ENCODE data around the gene HMG20B.

The HMG20B gene

DNA sequence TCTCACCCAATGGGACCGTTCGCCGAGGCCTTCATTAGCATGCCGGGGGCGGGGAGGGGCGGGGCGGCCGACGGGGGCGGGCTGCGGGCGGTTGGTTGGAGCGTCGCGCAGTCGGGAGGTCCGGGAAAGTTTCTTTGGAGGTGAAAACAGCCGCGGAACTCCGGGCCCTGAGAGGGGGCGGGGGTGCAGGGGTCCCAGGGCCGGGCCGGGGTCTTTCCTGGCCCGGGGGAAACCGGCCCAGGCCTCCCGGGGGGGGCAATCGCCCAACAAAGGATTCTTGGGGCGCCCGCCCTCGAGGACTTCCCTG lies at the start of gene HMG20B:
TSS of gene HMG20B (plus strand) at position 90 of the 307 bp plus-strand sequence. CDS start 366 bp downstream, outside the sequence.
- H3K36me3 ChIP-seq (replicated peaks; ENCODE audit: low read depth, low read length) = peaks cover 11% of the 10 kb centered on the region
- peaks cover 8% of the 10 kb centered on the region; the same call in 1 of the 2 replicates for H3K79me2 ChIP-seq (ENCODE audit: low read length)
- no peaks in the 10 kb centered on the region for H3K9me3 ChIP-seq (ENCODE audit: insufficient read depth, low read length)
- no peak within 1 kb of the TSS for H3K27ac ChIP-seq (ENCODE audit: low read length)
- peak within 1 kb of the TSS; percentile 98 for H2AFZ ChIP-seq (ENCODE audit: low read depth, low read length)
- H3K4me1 ChIP-seq (ENCODE audit: low read length) = peaks cover 10% of the 10 kb centered on the region
- TF ChIP-seq, protein P1, sequence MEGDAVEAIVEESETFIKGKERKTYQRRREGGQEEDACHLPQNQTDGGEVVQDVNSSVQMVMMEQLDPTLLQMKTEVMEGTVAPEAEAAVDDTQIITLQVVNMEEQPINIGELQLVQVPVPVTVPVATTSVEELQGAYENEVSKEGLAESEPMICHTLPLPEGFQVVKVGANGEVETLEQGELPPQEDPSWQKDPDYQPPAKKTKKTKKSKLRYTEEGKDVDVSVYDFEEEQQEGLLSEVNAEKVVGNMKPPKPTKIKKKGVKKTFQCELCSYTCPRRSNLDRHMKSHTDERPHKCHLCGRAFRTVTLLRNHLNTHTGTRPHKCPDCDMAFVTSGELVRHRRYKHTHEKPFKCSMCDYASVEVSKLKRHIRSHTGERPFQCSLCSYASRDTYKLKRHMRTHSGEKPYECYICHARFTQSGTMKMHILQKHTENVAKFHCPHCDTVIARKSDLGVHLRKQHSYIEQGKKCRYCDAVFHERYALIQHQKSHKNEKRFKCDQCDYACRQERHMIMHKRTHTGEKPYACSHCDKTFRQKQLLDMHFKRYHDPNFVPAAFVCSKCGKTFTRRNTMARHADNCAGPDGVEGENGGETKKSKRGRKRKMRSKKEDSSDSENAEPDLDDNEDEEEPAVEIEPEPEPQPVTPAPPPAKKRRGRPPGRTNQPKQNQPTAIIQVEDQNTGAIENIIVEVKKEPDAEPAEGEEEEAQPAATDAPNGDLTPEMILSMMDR (IDR thresholded peaks at IDR 0.05; ENCODE audit: low read depth, low read length) = no peak
- TF ChIP-seq EZH2phosphoT487 (IDR thresholded peaks at IDR 0.05; ENCODE audit: low read depth) = no peak
- peak within 1 kb of the TSS; percentile 93 for H3K4me3 ChIP-seq (ENCODE audit: low read length)
- peaks cover 5% of the 10 kb centered on the region; the same call in 1 of the 2 replicates for H4K20me1 ChIP-seq (ENCODE audit: insufficient read depth, low read length)
- peak within 1 kb of the TSS; percentile 100 for H3K4me2 ChIP-seq (ENCODE audit: low read length)
- H3K27me3 ChIP-seq (ENCODE audit: low read depth, low read length) = no peaks in the 10 kb centered on the region
- peak within 1 kb of the TSS; percentile 70 for H3K9ac ChIP-seq (ENCODE audit: low read length)

DNA sequence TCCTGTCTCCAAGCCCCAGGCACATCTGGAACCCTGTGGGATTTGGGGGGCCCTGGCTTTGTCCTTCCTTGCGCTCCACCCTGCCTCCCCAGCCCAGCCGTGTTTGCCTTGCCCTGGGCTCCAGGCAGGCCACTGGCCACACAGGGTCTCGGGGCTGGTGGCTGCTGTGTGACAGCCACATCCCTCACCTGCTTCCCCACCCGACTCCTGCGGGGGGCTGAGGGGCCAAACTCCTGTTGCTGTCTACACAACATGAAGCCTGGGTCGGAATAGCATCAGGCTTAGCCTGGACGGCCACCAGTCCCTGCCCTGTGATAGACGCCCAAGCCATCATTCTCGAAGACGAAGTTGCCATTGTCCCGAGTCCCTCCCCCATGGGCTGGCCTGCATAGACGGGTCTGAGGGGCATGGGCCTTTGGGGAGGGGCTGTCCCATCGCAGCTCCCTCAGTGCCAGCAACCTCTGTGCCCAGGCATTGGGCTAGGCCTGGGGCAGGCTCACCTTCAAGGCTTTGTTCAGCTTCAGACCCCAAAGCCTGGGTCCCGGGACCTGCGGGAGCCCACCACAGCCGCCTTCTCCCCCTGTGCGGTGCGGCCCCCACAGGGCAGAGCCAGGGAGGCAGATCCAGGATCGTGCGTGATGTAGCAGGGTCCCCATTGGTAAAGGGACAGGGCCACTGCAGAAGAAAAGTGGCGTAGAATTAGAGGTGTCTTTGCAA lies 49.2 kb upstream of the HMG20B start:
- no peak overlapping the region for H3K9ac ChIP-seq (ENCODE audit: low read length)
- no peak overlapping the region for H2AFZ ChIP-seq (ENCODE audit: low read depth, low read length)
- no peaks in the 10 kb centered on the region for H3K4me1 ChIP-seq (ENCODE audit: low read length)
- no peak overlapping the region for H3K4me3 ChIP-seq (ENCODE audit: low read length)
- no peak overlapping the region for H3K27ac ChIP-seq (ENCODE audit: low read length)
- TF ChIP-seq EZH2phosphoT487 (IDR thresholded peaks at IDR 0.05; ENCODE audit: low read depth) = no peak
- TF ChIP-seq, protein P1 (IDR thresholded peaks at IDR 0.05; ENCODE audit: low read depth, low read length) = no peak
- H3K9me3 ChIP-seq (ENCODE audit: insufficient read depth, low read length) = no peaks in the 10 kb centered on the region
- H4K20me1 ChIP-seq (ENCODE audit: insufficient read depth, low read length) = peaks cover 47% of the 10 kb centered on the region
- peaks cover 38% of the 10 kb centered on the region for H3K79me2 ChIP-seq (ENCODE audit: low read length)
- no peaks in the 10 kb centered on the region for H3K27me3 ChIP-seq (ENCODE audit: low read depth, low read length)
- H3K4me2 ChIP-seq (ENCODE audit: low read length) = no peak overlapping the region
- peaks cover 54% of the 10 kb centered on the region for H3K36me3 ChIP-seq (replicated peaks; ENCODE audit: low read depth, low read length)

DNA sequence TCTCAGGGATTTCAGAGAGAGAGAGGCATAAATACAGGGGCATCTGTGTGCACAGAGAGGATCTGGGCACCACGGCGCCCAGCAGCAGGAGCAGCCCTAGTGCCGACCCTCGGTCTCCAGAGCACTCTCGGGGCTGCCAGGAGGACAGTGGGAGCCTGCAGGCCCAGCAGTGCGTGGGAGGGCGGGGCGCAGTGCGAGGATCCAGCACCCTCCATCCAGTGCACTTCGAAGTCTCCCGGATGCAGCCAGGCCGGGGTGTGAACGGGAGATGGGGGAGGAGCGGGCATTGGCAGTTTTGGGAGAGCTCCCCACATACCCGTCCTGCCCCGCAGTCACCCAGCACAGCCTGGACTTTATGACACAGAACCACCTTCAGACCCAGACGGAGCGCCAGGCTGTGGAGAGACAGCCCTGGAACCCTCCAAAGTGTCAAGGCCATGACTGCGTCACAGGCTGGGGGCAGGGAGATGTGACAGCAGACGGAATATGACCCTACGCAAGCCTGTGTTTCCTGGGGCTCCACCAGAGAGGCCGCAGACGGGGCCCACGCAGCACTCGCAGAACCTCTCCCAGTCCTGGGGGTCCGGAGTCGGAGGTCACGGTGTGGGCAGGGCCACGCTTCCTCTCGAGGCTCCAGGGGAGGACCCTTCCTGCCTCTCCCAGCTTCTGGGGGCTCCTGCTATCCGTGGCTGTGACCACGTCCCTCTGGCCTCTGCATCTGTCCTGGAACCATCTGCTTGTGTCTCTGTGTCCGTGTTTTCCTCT lies 48.5 kb upstream of the HMG20B start:
- no peak overlapping the region for H2AFZ ChIP-seq (ENCODE audit: low read depth, low read length)
- H3K9me3 ChIP-seq (ENCODE audit: insufficient read depth, low read length) = no peaks in the 10 kb centered on the region
- H3K27me3 ChIP-seq (ENCODE audit: low read depth, low read length) = no peaks in the 10 kb centered on the region
- TF ChIP-seq, protein P1 (IDR thresholded peaks at IDR 0.05; ENCODE audit: low read depth, low read length) = no peak
- TF ChIP-seq EZH2phosphoT487 (IDR thresholded peaks at IDR 0.05; ENCODE audit: low read depth) = no peak
- H3K36me3 ChIP-seq (replicated peaks; ENCODE audit: low read depth, low read length) = peaks cover 57% of the 10 kb centered on the region
- H3K4me2 ChIP-seq (ENCODE audit: low read length) = no peak overlapping the region
- no peak overlapping the region for H3K4me3 ChIP-seq (ENCODE audit: low read length)
- H3K79me2 ChIP-seq (ENCODE audit: low read length) = peaks cover 31% of the 10 kb centered on the region
- no peak overlapping the region for H3K9ac ChIP-seq (ENCODE audit: low read length)
- peaks cover 40% of the 10 kb centered on the region for H4K20me1 ChIP-seq (ENCODE audit: insufficient read depth, low read length)
- no peaks in the 10 kb centered on the region for H3K4me1 ChIP-seq (ENCODE audit: low read length)
- H3K27ac ChIP-seq (ENCODE audit: low read length) = no peak overlapping the region

DNA sequence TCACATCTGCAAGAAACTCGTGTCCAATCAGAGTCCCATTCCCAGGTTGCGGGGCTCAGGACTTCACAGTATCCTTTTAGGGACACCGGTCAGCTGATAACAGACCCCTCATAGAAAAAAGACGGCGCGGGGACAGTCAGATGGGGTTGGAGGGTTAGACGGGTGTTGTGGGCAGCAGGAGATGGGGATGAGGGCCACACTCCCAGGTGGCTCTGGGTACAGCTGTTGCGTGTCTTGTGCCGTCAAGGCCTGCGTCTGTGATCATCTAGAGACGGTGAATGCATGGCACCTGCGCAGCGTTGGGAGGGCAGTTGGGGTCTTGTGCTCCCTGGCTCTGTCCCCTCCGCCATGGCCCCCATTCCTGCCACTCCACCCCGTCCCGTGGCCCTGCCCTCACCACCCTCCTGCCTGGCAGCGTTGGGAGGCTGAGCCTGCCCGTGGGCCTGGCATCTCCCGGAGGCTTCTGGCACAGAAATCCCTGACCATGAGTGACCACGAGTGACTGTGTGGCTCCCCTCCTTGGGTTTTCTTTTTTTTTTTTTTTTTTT lies 47.8 kb upstream of the HMG20B start:
- Histone ChIP-seq H2AFZ (ENCODE audit: low read depth, low read length) (no peak overlapping the region), H3K27ac (ENCODE audit: low read length) (no peak overlapping the region), H3K4me3 (ENCODE audit: low read length) (no peak overlapping the region), H3K4me1 (ENCODE audit: low read length) (no peaks in the 10 kb centered on the region), H3K27me3 (ENCODE audit: low read depth, low read length) (no peaks in the 10 kb centered on the region), H3K36me3 (replicated peaks; ENCODE audit: low read depth, low read length) (peaks cover 51% of the 10 kb centered on the region), H3K79me2 (ENCODE audit: low read length) (peaks cover 25% of the 10 kb centered on the region), H4K20me1 (ENCODE audit: insufficient read depth, low read length) (peaks cover 33% of the 10 kb centered on the region), H3K9ac (ENCODE audit: low read length) (no peak overlapping the region), H3K9me3 (ENCODE audit: insufficient read depth, low read length) (no peaks in the 10 kb centered on the region), H3K4me2 (ENCODE audit: low read length) (no peak overlapping the region)
- TF ChIP-seq, protein P1 (IDR thresholded peaks at IDR 0.05; ENCODE audit: low read depth, low read length) = no peak
- no peak for TF ChIP-seq EZH2phosphoT487 (IDR thresholded peaks at IDR 0.05; ENCODE audit: low read depth)
